Loucy (cell line): ENCODE measurements around the gene KCNJ6.

Experiments used
- CTCF ChIP-seq: fragments of 200-600 bp; sonication (generic); conservative IDR thresholded peaks from 2 replicates; pipeline ENCODE4 v1.5.1; 2014; ENCODE audit warnings: mild to moderate bottlenecking, antibody characterized with exemption, low read length
- EZH2phosphoT487 ChIP-seq: fragments of 200-600 bp; IDR thresholded peaks from 2 replicates; pipeline ENCODE4 v1.6.1; 2018; ENCODE audit warnings: antibody characterized with exemption, mild to moderate bottlenecking, moderate library complexity, borderline replicate concordance

- TF ChIP-seq CTCF = no peak
- no peak for TF ChIP-seq EZH2phosphoT487
Measured at GRCh38 chr21:37886726-37887299, 29.4 kb downstream of the KCNJ6 start.
